Measurements from ENCODE around the gene YTHDC1.
A peak's percentile ranks its signal among the peaks of the same experiment; 100 is the strongest.

The YTHDC1 gene

GRCh38 chr4:68369142-68369805 lies 19.4 kb upstream of the YTHDC1 start:
- no peak overlapping the region for H3K4me3 ChIP-seq (replicated peaks in 1 of 2; ENCODE audit: low read depth in 2 of 2, low read length in 2 of 2)
- peak in 1 of 2 donors; percentile 31 for DNase-seq (ENCODE audit: low read depth in 2 of 2)
- TF ChIP-seq CTCF (IDR thresholded peaks at IDR 0.05; ENCODE audit: low read depth, low read length): no peak

GRCh38 chr4:68368691-68369131 lies 18.8 kb upstream of the YTHDC1 start:
- no peak overlapping the region for H3K4me3 ChIP-seq (replicated peaks in 1 of 2; ENCODE audit: low read depth in 2 of 2, low read length in 2 of 2)
- TF ChIP-seq CTCF (IDR thresholded peaks at IDR 0.05; ENCODE audit: low read depth, low read length): no peak
- DNase-seq (ENCODE audit: low read depth in 2 of 2): peak; percentile 51 to 57

- H3K4me3 ChIP-seq (replicated peaks in 1 of 2; ENCODE audit: low read depth in 2 of 2, low read length in 2 of 2): no peak overlapping the region
- no peak for TF ChIP-seq CTCF (IDR thresholded peaks at IDR 0.05; ENCODE audit: low read depth, low read length)
- DNase-seq (ENCODE audit: low read depth in 2 of 2): no peak
Measured at GRCh38 chr4:68367835-68368234, 17.9 kb upstream of the YTHDC1 start.

GRCh38 chr4:68366600-68366999 lies 16.7 kb upstream of the YTHDC1 start:
- no peak for TF ChIP-seq CTCF (IDR thresholded peaks at IDR 0.05; ENCODE audit: low read depth, low read length)
- DNase-seq (ENCODE audit: low read depth in 2 of 2): no peak
- H3K4me3 ChIP-seq (replicated peaks in 1 of 2; ENCODE audit: low read depth in 2 of 2, low read length in 2 of 2): no peak overlapping the region

- DNase-seq (ENCODE audit: low read depth in 2 of 2): no peak
- TF ChIP-seq CTCF (IDR thresholded peaks at IDR 0.05; ENCODE audit: low read depth, low read length): no peak
- no peak overlapping the region for H3K4me3 ChIP-seq (replicated peaks in 1 of 2; ENCODE audit: low read depth in 2 of 2, low read length in 2 of 2)
Measured at GRCh38 chr4:68365068-68365467, 15.2 kb upstream of the YTHDC1 start.

- no peak overlapping the region for H3K4me3 ChIP-seq (replicated peaks in 1 of 2; ENCODE audit: low read depth in 2 of 2, low read length in 2 of 2)
- peak; percentile 43 to 62 for DNase-seq (ENCODE audit: low read depth in 2 of 2)
- no peak for TF ChIP-seq CTCF (IDR thresholded peaks at IDR 0.05; ENCODE audit: low read depth, low read length)
Measured at GRCh38 chr4:68361146-68361589, 11.3 kb upstream of the YTHDC1 start.
